Retinal pigment epithelial cell (primary cell): Measurements from ENCODE around the gene NLRX1.
"Not testable (repeated sequence)": the region's sequence is repeated elsewhere in the genome, so short reads cannot be mapped to it uniquely, and the experiment has no call there.

Source experiments
- DNase-seq: peaks from one replicate; pipeline ENCODE4 v3.0.0-alpha.2; 2010; ENCODE audit warnings: low read depth
- H3K4me3 ChIP-seq: 2 replicates; pipeline ENCODE4 v1.5.1; 2011; ENCODE audit warnings: mild to moderate bottlenecking, low read length, control low read depth, moderate library complexity
- TF ChIP-seq, protein P1 (sequence below): conservative IDR thresholded peaks from 2 replicates; pipeline ENCODE4 v1.5.1; 2011; ENCODE audit warnings: low read depth, low read length, control low read depth, inconsistent platforms

Gene NLRX1

DNA sequence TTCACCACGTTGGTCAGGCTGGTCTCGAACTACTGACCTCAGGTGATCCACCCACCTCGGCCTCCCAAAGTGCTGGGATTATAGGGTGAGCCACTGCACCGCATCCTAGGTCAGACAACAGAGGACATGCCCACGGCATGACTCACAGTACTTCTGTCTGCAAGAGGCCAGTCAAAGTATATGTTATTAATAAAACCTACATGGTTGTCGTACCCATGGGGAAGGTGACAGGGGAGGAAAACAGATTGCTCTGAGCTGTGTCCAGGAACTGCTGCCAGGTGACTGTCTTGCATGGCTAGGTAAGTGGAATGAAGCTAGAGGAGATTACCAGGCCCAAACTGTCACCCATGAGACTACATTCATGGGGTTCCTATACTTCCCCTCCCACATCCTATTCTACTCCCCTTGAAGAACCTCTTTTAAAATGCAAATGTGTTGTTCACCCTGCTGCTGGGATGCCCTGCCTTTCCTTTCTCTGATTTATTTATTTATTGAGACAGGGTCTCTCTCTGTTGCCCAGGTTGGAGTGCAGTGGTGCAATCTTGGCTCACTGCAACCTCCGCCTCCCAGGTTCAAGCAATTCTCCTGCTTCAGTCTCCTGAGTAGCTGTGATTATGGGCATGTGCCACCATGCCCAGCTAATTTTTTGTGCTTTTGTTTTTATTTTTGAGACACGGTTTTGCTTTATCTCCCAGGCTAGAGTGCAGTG, 2.0 kb upstream of the NLRX1 start:
- TF ChIP-seq, protein P1, sequence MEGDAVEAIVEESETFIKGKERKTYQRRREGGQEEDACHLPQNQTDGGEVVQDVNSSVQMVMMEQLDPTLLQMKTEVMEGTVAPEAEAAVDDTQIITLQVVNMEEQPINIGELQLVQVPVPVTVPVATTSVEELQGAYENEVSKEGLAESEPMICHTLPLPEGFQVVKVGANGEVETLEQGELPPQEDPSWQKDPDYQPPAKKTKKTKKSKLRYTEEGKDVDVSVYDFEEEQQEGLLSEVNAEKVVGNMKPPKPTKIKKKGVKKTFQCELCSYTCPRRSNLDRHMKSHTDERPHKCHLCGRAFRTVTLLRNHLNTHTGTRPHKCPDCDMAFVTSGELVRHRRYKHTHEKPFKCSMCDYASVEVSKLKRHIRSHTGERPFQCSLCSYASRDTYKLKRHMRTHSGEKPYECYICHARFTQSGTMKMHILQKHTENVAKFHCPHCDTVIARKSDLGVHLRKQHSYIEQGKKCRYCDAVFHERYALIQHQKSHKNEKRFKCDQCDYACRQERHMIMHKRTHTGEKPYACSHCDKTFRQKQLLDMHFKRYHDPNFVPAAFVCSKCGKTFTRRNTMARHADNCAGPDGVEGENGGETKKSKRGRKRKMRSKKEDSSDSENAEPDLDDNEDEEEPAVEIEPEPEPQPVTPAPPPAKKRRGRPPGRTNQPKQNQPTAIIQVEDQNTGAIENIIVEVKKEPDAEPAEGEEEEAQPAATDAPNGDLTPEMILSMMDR, result no peak
- peak; percentile 49 for DNase-seq
- H3K4me3 ChIP-seq, result no peak overlapping the region

DNA sequence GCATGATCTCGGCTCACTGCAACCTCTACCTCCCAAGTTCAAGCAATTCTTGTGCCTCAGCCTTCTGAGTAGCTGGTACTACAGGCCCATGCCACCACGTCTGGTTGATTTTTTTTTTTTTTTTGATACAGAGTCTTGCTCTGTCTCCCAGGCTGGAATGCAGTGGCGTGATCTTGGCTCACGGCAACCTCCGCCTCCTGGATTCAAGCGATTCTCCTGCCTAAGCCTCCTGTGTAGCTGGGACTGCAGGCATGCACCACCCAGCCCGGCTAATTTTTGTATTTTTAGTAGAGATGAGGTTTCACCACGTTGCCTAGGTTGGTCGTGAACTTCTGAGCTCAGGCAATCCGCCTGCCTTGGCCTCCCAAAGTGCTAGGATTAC, 1.5 kb upstream of the NLRX1 start:
- H3K4me3 ChIP-seq, result not testable (repeated sequence)

GRCh38 chr11:119167933-119168332, 592 bp upstream of the NLRX1 start:
- H3K4me3 ChIP-seq, result no peak overlapping the region
- no peak for DNase-seq
- TF ChIP-seq, protein P1, result no peak

More for the DNA sequence above, 1.5 kb upstream of the NLRX1 start:
- not testable (repeated sequence) for DNase-seq

GRCh38 chr11:119169282-119169719, 776 bp downstream of the NLRX1 start:
- DNase-seq, result peak; percentile 51

DNA sequence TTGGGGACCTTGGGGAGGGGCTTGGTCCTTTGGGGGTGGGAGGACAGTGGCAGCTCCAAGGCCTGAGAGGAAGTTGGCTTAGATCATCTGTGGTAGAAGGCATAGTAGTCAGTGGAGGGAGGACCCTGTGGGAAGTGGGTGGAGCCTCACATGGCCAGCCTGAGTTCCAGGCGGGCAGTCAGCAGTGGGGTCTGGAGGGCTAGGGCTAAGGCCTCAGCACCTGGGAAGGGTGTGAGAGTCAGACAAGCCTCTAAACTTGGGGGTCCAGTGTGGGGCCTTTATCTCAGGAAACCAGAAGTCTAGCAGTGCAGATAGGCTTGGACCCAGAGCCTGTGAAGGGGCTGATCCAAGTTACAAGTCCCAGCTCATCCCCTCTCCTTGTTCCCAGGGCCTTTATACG, 4.0 kb downstream of the NLRX1 start:
- DNase-seq, result no peak
- TF ChIP-seq, protein P1, result no peak
- H3K4me3 ChIP-seq, result no peak overlapping the region

More at GRCh38 chr11:119169282-119169719, 776 bp downstream of the NLRX1 start:
- TF ChIP-seq, protein P1, result no peak
- H3K4me3 ChIP-seq, result peak overlapping the region; percentile 63

DNA sequence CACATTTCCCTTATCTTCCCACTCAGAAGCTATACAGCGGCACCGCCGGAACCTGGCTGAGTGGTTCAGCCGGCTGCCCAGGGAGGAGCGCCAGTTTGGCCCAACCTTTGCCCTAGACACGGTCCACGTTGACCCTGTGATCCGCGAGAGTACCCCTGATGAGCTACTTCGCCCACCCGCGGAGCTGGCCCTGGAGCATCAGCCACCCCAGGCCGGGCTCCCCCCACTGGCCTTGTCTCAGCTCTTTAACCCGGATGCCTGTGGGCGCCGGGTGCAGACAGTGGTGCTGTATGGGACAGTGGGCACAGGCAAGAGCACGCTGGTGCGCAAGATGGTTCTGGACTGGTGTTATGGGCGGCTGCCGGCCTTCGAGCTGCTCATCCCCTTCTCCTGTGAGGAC, 4.9 kb downstream of the NLRX1 start:
- no peak for DNase-seq
- TF ChIP-seq, protein P1, result no peak
- H3K4me3 ChIP-seq, result no peak overlapping the region

GRCh38 chr11:119175493-119176077, 7.1 kb downstream of the NLRX1 start:
- H3K4me3 ChIP-seq, result no peak overlapping the region
- TF ChIP-seq, protein P1, result no peak
- DNase-seq, result no peak
